GM10266 (cell line): ENCODE measurements around the gene ICAM2.

ENCODE experiments used
- DNase-seq: peaks from one replicate; pipeline ENCODE4 v3.0.0; 2012; ENCODE audit errors: extremely low spot score
- TF ChIP-seq, protein P1 (sequence below): IDR thresholded peaks from 2 replicates; pipeline ENCODE4 v1.5.1; 2012; ENCODE audit warnings: mild to moderate bottlenecking, low read depth; ENCODE audit not compliant: control insufficient read depth, insufficient read depth; ENCODE audit errors: missing control alignments

Gene ICAM2

DNA sequence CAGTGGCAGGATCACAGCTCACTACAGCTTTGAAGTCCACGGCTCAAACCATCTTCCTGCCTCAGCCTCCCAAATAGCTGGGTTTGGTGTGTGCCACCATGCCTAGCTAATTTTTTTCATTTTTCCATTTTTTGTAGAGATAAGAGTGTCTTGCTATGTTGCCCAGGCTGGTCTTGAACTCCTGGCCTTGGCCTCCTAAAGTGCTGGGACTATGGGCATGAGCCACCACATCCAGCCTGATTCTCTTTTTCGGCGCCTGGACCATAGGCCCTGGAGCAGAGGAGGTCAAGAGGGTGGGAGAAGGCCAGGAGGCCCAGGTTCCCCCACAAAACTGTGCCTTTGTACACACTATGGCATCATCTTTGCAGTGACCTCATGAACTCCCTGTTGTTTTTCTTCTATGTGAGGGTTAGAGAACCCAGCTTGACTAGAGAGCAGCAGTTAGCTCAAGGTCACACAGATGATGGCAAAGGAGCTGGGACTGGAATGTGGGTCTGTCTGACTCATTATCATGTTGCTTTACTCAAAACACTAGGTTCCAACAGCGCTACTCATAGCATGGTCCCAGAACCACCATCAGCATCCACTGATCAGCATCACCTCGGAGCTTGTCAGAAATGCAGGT, 64.0 kb downstream of the ICAM2 start:
- DNase-seq: no peak

DNA sequence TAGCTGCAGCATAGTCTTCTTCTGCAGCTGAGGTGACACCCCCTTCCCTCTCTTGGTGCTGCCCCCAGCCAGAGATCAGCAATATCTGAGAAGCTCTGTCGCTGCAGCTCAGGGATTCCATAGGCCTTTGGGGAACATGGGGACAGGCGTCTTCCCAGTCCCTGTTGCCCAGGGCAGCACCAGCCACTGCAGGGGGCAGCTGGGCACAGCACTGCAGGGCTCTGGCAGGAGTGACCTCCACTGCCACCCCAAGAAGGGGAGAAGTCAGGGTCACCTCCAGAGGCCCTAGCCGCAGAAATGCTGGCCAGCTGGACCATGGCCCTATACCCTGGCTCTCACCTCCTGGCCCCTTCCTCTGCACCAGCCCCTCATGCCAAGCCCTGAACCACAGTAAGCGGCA, 64.6 kb downstream of the ICAM2 start:
- no peak for DNase-seq

More for the DNA sequence above, 64.0 kb downstream of the ICAM2 start:
- TF ChIP-seq, protein P1, sequence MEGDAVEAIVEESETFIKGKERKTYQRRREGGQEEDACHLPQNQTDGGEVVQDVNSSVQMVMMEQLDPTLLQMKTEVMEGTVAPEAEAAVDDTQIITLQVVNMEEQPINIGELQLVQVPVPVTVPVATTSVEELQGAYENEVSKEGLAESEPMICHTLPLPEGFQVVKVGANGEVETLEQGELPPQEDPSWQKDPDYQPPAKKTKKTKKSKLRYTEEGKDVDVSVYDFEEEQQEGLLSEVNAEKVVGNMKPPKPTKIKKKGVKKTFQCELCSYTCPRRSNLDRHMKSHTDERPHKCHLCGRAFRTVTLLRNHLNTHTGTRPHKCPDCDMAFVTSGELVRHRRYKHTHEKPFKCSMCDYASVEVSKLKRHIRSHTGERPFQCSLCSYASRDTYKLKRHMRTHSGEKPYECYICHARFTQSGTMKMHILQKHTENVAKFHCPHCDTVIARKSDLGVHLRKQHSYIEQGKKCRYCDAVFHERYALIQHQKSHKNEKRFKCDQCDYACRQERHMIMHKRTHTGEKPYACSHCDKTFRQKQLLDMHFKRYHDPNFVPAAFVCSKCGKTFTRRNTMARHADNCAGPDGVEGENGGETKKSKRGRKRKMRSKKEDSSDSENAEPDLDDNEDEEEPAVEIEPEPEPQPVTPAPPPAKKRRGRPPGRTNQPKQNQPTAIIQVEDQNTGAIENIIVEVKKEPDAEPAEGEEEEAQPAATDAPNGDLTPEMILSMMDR: no peak

DNA sequence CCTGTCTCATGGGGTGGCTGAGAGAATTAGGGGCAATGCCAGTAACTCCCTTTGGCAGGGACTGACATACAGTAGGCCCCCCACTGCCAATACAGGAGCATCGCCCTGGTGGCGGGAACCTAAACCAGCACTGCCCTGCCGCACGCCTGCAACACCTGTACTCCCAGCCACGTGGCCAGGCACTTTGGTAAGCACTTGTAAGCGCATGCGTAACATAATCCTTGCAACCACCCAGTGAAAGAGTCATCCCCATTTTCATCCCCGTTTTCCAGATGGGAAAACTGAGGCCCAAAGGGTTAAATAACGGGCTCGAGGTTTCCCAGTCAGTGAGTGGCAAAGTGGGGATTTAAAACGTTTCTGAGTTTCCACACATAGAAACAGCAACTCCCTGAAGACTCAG, 65.2 kb downstream of the ICAM2 start:
- TF ChIP-seq, protein P1: no peak
- no peak for DNase-seq

More for the DNA sequence above, 64.6 kb downstream of the ICAM2 start:
- TF ChIP-seq, protein P1: no peak

DNA sequence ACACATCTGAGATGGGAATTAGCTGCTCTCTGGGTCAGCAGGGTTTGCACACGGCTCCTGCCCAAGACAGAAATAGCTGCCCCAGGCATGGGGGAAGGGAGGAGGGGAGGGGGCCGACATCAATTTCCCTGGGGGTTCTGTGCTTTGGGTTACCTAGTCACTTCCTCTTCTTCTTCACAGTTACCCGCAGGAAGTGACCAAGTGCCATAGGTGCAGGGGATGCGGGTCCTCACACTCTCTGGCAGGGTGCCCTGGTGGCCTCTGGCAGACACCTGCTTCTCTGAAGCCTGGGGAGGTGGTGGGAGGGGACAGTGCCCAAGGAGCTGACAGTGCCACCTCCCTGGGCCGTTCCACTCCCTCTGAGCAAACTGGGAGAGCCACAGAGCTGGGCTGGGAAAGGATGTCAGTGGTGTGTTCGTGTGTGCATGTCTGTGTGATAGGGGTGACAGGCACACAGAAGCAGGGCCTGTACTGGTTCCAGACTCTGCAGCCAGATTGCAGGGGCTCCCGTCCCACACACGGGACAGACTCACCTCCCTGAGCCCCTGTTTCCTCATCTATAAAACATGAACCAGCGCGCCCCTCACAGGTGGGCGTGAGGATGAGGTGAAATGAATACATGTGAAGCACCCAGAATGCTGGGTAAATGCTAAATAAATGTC, 65.9 kb downstream of the ICAM2 start:
- TF ChIP-seq, protein P1: no peak
- no peak for DNase-seq
